ENCODE results near the gene F2. TPM values are rescaled to one million over a fixed set of nuclear protein-coding genes. Genes with fewer than 3 reads are reported as not detected.

F2 gene
- total RNA-seq, 1 donor from 2014 or later = 4.4 TPM

DNA sequence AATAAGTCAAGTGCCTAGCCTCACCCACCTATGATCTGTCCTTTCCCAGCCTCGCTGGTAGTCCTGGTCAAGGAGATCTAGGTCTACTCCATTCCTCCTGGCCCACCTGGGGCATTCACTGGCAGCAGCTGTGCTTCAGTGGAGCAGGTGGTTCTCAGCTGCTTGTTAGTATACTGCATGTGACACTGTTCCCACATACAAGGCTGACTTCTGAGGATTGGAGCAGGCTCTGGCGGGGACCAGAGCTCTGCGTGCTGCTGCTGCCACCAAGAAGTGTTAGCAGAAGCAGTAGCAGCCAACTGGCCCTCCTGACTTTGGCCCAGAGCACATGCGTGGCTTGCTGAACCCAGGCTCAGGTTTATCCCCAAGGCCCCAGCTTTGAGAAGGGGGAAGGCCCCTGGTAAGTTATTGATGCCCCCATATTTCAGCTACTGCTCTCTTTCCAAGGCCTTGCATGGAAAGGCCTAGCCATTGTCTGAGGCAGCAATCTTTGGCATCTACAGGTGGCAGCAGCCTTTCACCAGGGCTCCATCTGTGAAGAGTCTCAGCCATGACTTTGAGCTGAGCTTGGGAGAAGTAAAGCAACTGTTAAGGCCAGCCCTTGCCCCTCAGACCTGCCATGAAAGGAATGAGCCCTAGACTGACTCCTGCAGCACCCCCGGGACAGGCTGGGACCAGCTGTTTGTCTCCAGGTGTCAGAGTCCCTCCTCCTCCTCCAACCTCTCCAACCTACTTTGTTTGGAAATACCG, 45.1 kb upstream of the F2 start:
- Mint-ChIP-seq H3K4me3 (ENCODE audit: unreplicated experiment) (no peak overlapping the region), H3K9me3 (ENCODE audit: unreplicated experiment) (no peaks in the 10 kb centered on the region), H3K36me3 (ENCODE audit: low read depth, unreplicated experiment) (peaks cover 44% of the 10 kb centered on the region), H3K4me1 (ENCODE audit: unreplicated experiment) (peaks cover 46% of the 10 kb centered on the region), H3K27me3 (ENCODE audit: unreplicated experiment) (peaks cover 18% of the 10 kb centered on the region), H3K27ac (ENCODE audit: unreplicated experiment) (peak overlapping the region; percentile 80)
- DNase-seq (ENCODE audit: low spot score) = no peak
- TF ChIP-seq, protein P1, sequence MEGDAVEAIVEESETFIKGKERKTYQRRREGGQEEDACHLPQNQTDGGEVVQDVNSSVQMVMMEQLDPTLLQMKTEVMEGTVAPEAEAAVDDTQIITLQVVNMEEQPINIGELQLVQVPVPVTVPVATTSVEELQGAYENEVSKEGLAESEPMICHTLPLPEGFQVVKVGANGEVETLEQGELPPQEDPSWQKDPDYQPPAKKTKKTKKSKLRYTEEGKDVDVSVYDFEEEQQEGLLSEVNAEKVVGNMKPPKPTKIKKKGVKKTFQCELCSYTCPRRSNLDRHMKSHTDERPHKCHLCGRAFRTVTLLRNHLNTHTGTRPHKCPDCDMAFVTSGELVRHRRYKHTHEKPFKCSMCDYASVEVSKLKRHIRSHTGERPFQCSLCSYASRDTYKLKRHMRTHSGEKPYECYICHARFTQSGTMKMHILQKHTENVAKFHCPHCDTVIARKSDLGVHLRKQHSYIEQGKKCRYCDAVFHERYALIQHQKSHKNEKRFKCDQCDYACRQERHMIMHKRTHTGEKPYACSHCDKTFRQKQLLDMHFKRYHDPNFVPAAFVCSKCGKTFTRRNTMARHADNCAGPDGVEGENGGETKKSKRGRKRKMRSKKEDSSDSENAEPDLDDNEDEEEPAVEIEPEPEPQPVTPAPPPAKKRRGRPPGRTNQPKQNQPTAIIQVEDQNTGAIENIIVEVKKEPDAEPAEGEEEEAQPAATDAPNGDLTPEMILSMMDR (IDR thresholded peaks at IDR 0.05; ENCODE audit: unreplicated experiment) = no peak

DNA sequence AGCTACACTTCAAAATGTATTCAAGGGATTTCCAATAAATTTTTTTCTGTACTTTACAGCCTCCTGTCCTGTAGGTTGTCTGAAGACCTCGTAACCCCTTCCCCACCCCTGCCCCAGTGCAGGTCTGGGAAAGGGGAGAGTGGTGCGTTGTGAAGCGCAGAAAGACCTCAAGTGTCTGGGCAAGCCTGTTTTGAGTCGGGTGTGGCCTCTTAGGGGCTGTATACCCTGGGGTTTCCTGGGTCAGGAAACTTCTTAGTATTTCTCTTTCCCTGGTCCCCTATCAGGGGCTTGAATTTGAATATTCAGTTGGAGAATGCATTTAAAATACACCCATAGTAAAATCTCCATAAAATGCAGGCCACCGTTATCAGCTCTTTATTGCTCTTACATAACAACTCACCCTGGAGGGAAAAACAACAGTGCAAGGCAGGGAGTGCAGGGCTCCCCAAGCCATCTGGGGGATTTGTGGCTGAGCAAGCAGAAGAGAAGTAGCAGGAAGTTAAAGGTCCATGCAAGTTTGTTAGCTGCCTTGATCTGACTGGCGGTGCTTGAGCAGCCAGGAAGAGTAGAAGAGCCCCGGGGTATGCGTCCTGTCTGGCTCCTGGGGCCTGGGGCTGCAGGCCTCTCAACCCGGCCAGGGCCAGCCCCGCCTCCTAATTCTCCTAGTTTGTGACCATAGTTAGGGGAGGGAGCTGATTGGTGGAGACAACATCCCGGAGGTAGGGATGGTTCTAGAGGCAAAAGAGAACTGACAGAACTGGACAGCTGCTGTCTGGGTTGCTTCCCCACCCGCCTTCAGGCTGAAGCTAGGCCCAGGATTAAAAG, 44.3 kb upstream of the F2 start:
- Mint-ChIP-seq H3K4me1 (ENCODE audit: unreplicated experiment) (peaks cover 41% of the 10 kb centered on the region), H3K27me3 (ENCODE audit: unreplicated experiment) (peaks cover 18% of the 10 kb centered on the region), H3K9me3 (ENCODE audit: unreplicated experiment) (no peaks in the 10 kb centered on the region), H3K36me3 (ENCODE audit: low read depth, unreplicated experiment) (peaks cover 38% of the 10 kb centered on the region), H3K4me3 (ENCODE audit: unreplicated experiment) (no peak overlapping the region), H3K27ac (ENCODE audit: unreplicated experiment) (peak overlapping the region; percentile 80)
- DNase-seq (ENCODE audit: low spot score) = peak; percentile 64
- TF ChIP-seq, protein P1 (IDR thresholded peaks at IDR 0.05; ENCODE audit: unreplicated experiment) = no peak

DNA sequence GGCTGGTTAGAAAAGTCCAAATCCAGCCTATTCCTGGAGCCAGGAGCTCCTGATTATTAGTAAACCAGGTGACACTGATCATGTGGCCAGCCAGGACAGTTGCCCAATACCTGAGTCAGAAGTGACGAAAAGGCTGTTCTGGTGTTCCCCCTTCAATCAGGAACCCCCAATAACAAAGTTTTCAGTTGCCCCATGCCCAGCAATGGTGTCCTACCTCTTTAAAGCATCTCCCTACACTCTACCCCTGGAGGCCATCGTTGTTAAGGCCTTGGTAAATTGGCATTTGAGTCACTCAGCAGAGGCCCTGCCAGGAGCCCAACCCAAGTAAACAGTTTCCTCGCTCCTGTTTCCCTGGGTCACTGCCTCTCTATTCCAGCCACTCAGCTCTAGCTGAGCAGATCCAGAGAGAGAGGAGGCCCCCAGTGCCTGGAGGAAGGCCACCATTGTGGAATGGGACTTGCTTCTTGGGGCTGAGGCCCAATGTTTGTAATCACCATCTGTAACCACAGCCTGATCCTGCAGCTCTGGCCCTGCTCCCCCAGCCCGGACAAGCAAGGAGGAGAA, 43.6 kb upstream of the F2 start:
- DNase-seq (ENCODE audit: low spot score) = no peak

DNA sequence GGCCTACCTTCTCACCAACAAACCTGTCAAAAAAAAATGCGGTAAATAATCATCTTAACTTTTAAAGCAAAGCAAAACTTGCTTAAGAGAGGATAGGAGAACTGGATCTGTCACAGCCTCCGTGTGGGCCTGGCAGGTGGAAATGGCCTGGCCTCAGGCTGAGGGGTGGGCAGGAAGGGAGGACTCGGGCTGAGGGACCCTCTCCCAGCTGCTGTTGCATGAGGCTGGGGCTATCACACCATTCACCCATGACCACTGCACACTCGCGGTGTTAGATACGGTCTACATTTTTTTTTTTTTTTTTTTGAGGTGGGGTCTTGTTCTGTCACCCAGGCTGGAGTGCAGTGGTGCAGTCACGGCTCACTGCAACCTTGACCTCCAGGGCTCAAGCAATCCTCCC, 43.1 kb upstream of the F2 start:
- TF ChIP-seq, protein P1 (IDR thresholded peaks at IDR 0.05; ENCODE audit: unreplicated experiment) = no peak
- no peak overlapping the region for H3K4me3 Mint-ChIP-seq (ENCODE audit: unreplicated experiment)
- no peak overlapping the region for H3K27ac Mint-ChIP-seq (ENCODE audit: unreplicated experiment)
- H3K36me3 Mint-ChIP-seq (ENCODE audit: low read depth, unreplicated experiment) = peaks cover 38% of the 10 kb centered on the region
- H3K27me3 Mint-ChIP-seq (ENCODE audit: unreplicated experiment) = peaks cover 14% of the 10 kb centered on the region
- H3K4me1 Mint-ChIP-seq (ENCODE audit: unreplicated experiment) = peaks cover 39% of the 10 kb centered on the region
- DNase-seq (ENCODE audit: low spot score) = no peak
- H3K9me3 Mint-ChIP-seq (ENCODE audit: unreplicated experiment) = no peaks in the 10 kb centered on the region

More for the DNA sequence above, 43.6 kb upstream of the F2 start:
- no peak overlapping the region for H3K27ac Mint-ChIP-seq (ENCODE audit: unreplicated experiment)
- peaks cover 39% of the 10 kb centered on the region for H3K4me1 Mint-ChIP-seq (ENCODE audit: unreplicated experiment)
- TF ChIP-seq, protein P1 (IDR thresholded peaks at IDR 0.05; ENCODE audit: unreplicated experiment) = no peak
- peaks cover 36% of the 10 kb centered on the region for H3K36me3 Mint-ChIP-seq (ENCODE audit: low read depth, unreplicated experiment)
- no peaks in the 10 kb centered on the region for H3K9me3 Mint-ChIP-seq (ENCODE audit: unreplicated experiment)
- peaks cover 14% of the 10 kb centered on the region for H3K27me3 Mint-ChIP-seq (ENCODE audit: unreplicated experiment)
- H3K4me3 Mint-ChIP-seq (ENCODE audit: unreplicated experiment) = no peak overlapping the region
